Fibroblast of skin of right biceps (primary cell): ENCODE data around the gene QRSL1.
"Not testable (repeated sequence)": the region's sequence is repeated elsewhere in the genome, so short reads cannot be mapped to it uniquely, and the experiment has no call there.

Experiments used
- DNase-seq: peaks from one replicate; pipeline ENCODE4 v3.0.0-alpha.2; 2013

Gene QRSL1

DNA sequence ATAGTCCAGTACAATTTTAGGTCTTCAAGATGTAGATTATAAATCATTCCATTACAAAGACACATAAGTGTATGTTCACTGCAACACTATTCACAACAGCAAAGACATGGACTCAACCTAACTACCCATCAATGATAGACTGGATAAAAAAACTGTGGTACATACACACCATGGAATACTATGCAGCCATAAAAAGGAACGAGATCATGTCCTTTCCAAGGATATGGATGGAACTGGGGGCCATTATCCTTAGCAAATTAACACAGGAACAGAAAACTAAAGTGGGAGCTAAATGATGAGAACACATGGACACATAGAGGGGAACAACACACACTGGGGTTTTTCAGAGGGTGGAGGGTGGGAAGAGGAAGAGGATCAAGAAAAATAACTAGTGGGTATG is 6.3 kb upstream of the QRSL1 start:
- no peak for DNase-seq

- DNase-seq = no peak
Measured at GRCh38 chr6:106626485-106626884, 2.9 kb upstream of the QRSL1 start.

GRCh38 chr6:106627760-106628159 is 1.6 kb upstream of the QRSL1 start:
- not testable (repeated sequence) for DNase-seq

- peak; percentile 7 for DNase-seq
Measured at GRCh38 chr6:106628658-106629102, 698 bp upstream of the QRSL1 start.

GRCh38 chr6:106629859-106630163 is 433 bp downstream of the QRSL1 start:
- DNase-seq = no peak

DNA sequence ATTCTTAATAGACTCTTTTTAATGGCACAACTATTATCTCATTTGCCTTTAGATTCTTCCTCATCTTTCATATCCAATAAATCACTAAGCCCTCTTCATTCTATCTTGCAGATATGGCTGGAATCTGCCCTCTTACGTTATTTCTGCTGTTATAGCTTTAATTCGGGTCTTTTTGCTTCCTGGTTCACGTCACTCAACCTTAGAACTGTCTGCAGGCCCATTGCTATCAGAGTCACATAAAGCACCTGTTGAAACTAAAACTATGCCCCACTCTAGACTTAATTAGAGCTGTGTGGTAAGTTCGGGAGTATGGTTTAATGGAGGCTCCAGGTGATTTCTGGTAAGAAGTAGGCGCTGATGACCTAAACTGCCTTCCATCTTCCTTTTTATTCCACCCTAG is 988 bp downstream of the QRSL1 start:
- no peak for DNase-seq

DNA sequence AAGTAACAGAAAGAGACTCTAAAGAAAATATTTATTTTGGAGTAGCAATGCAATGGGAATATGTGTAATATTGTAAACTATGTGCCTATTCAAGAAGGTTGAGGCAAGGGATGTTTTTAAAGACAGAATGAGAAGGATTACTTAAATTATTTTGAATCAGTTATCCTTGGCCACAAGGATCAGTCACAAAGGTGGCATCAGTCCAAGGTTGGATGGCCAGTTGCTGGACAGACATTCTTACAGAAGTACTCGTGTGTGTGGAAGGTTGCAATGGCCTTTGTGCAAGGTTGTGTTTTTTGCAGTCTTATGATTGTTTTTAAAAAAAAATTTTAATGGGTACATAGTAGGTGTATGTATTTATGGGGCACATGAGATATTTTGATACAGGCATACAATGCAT is 2.0 kb downstream of the QRSL1 start:
- peak; percentile 20 for DNase-seq

GRCh38 chr6:106634565-106634964 is 5.2 kb downstream of the QRSL1 start:
- no peak for DNase-seq

DNA sequence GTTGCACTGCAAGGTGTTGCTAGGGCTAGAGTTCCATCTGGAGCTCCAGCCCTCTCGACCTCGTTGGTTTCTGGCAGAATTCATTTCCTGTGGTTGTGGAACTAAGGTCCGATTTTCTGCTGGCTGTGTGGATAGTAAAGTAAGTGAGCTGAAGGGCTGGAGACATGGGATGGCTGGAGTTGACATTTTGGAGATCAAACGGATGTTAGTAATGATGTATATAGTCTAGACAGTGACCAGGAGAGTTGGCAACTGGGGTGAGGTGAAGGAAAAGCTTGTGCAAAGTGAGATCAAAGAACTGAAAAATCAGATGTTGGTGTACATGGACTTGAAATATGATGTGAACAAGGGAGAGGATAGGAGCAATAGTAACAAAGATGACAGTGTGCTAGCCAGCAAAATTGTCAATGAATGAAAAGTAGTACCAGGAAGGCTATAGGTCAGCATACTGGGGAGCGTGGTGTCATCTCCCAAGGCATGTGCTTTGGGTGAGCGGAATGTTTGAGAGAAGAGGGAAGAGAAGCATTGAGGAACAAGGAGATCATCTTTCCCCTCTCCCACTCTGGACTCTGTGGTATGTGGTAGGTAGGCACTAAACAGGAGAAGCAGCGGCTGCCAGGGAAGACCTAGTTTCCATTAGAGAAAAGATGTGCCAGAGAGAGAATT is 7.8 kb downstream of the QRSL1 start:
- DNase-seq = no peak

GRCh38 chr6:106637717-106638341 is 8.5 kb downstream of the QRSL1 start:
- no peak for DNase-seq

- DNase-seq = no peak
Measured at GRCh38 chr6:106639812-106640211, 10.4 kb downstream of the QRSL1 start.

DNA sequence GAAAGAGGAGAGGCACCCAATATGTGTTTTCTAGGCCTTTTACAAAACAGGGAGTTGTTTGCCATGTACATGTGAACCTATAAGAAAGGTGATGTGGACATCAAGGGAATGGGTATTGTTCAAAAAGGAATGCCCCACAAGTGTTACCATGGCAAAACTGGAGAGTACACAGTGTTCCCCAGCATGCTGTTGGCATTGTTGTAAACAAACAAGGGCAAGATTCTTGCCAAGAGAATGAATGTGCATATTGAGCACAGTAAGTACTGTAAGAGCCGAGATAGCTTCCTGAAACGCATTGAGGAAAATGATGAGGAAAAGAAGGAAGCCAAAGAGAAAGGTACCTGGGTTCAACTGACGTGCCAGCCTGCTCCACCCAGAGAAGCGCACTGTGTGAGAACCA is 13.1 kb downstream of the QRSL1 start:
- no peak for DNase-seq

DNA sequence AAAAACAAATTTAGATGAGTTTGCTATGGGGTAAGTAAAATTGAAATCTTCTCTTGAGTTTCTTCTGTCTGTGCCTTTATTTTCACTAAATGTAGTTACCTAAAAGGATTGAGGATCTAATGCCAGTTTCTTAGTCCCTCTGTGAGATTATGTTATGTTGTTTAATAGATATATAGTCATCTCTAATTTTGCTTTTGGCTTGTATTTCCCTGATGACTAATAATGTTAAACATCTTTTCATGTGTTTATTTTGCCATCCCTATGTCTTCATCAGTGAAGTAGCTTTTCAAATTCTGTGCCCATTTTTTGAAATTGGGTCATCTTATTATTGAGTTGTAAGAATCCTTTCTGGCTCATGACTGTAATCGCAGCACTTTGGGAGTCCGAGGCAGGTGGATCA is 13.7 kb downstream of the QRSL1 start:
- no peak for DNase-seq

GRCh38 chr6:106648651-106649308 is 19.4 kb downstream of the QRSL1 start:
- no peak for DNase-seq

- no peak for DNase-seq
Measured at GRCh38 chr6:106658469-106658868, 29.1 kb downstream of the QRSL1 start.

DNA sequence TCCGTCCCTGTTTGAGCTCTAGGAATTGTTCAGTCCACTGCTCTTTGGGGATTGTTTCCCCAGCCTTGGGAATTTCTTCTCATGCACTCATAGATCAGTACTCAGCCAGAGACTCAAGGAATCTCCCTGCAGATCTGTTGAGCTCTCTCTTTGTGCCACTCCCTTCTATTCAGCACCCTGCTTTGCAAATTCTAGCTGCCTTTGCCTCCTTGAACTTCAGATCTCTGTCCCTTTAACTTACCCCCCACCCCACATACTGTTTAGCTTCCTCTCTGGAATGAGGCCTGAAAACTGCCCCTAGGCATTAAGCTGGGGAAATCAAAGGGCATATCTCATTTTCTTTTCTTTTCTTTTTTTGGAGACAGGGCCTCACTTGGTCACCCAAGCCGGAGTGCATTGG is 30.5 kb downstream of the QRSL1 start:
- no peak for DNase-seq

GRCh38 chr6:106662458-106662857 is 33.1 kb downstream of the QRSL1 start:
- DNase-seq = no peak

- no peak for DNase-seq
Measured at GRCh38 chr6:106666282-106667021, 37.1 kb downstream of the QRSL1 start.

DNA sequence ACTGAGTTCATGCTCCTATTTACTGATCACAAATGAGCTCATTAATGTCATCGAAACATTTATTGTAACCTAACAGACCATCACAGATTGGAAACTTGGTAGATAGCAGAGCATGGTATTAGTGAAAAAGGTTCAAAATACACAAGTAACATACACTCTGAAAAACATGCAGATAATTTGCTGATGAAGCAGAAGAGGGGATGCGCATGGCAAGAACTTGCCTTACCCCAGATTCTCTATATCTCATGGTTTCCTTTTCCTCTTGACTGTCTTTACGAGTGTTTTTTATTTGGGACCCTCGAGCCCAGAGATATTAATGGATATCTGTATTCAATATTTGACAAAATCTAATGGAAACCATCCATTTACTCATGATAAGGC is 37.6 kb downstream of the QRSL1 start:
- DNase-seq = no peak

- DNase-seq = no peak
Measured at GRCh38 chr6:106670236-106670635, 40.9 kb downstream of the QRSL1 start.

DNA sequence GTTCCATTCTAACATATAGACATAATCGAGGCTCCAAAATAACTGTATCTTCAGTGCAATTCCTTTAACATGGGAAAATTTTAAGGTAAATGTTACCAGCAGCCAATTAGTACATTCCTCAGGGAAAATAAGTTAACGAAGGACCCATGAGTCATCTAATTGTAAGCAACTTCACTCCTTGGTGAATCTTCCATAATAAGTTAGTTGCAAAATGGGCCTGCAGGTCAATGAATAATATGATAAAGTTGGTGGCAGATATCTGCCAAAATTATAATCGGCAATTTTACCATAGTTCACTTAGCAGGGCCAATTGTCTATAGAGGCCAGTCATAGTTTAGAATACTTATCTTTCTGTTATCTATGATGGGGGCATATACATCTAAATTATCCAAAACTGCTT is 42.3 kb downstream of the QRSL1 start:
- no peak for DNase-seq

DNA sequence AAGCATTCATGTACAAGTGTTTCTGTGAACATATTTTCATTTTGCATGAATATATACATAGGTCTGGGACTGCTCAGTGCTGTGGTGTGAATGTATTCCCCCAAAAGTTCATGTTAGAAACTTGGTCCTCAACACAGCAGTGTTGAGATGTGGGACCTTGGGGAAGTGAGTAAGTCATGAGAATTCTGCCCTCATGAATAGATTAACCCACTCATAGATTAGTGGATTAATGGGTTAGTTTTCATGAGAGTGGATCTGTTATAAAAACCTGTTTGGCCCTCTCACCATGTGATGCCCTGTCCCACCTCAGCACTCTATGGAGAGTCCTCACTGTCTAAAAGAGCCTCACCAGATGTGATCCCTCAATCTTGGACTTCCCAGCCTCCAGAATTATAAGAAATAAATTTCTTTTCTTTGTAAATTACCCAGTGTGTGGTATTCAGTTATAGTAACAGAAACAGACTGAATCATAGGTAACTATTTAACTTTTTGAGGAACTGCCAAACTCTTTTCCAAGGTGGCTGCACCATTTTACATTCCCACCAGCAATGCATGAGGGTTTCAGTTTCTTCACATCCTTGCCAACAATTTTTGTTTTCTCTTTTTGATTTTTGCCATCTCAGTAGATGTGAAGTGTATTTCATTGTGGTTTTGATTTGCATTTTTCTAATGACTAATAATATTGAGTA is 45.3 kb downstream of the QRSL1 start:
- no peak for DNase-seq

- no peak for DNase-seq
Measured at GRCh38 chr6:106677282-106677681, 47.9 kb downstream of the QRSL1 start.
